Stimulated activated naive CD4-positive, alpha-beta T cell treated with Interleukin-2 at 50 U/mL for 16 hours (primary cell): ENCODE data around the gene BCL6.

Source experiments
- DNase-seq: peaks from one replicate; lab custom pipeline; 2025; lab: John Stamatoyannopoulos, UW

Gene BCL6

DNA sequence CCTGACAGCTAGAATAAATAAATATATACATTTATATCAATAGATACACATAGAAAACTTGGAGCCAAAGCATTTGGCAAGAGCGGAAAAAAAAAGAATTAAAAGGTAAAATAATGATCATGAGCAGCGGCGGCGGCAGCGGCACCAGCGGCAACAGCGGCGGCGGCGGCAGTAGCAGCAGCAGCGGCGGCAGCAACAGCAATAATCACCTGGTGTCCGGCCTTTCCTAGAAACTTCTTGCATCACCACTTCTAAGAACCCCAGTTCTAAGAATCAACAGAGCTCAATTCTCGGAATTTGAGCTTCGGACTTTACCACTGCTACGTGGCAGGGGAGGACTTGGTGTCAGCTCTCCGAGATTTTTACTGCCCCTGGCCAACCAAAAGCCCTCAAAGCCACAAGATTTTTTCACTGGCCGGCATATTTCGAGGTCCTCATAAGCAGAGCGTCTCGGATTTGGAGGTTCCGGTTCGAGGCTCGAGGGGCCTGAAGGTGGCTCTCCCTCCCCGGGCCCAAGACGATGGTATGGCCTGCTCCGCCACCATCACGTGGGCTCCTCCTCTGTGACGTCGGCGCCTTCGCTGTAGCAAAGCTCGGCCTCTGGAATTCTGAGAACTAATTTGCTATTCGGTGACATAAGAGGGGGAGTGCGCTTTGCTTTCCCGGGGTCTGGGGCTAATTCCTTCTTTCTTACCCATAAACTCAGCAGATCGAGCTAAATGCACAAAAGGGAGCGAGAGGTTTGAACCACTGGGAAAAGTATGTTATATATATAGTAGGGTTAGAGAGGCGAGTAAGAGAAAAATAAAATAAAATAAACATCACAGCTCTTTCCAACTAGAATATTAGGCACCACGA, at the start of gene BCL6:
Gene BCL6, minus strand, starts transcription at position 268 of the 858 bp plus-strand sequence. CDS start 11,775 bp downstream, outside the sequence.
- DNase-seq = peak; percentile 88

- DNase-seq = no peak
These were observed 49.5 kb upstream of the BCL6 start for GRCh38 chr3:187794731-187795130.

DNA sequence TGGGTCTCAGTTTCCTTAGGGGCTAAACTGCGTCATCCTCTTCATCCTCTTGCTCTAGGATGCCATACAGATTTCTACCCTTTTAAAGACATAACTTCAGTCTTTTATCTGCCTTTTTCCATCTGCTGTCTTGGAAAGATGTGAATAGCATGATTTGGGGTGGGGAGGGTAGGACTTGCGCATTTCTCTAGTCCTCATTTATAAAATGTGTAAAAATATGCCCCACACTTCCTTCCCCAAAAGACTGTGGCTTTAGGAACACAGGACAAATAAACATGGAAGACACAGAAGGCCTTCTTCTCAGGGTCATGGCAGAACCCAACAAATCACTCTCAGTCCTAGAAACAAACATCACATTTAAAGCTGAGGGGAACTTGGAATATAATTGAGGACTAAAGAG, 48.4 kb upstream of the BCL6 start:
- no peak for DNase-seq

DNA sequence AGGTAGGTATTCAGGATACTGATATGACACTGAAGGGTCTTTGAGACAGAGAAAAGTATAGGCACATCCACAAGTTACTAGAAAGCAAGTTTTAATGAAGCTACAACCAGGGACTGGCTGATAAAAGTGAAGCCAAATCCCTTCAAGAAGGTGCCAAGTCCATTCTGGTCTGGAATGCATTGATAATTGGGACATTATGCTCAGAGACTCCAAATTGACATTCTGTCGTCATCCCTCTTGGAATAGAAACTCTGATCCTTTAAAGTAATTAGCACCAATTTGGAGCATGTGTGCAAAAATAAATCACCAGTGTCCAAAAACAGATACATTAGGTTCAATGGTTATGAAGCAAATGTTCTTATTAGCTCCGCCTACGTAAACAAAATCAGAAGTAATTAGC, 47.3 kb upstream of the BCL6 start:
- no peak for DNase-seq

GRCh38 chr3:187789872-187790271, 44.6 kb upstream of the BCL6 start:
- DNase-seq = no peak

- no peak for DNase-seq
These were observed 44.0 kb upstream of the BCL6 start for GRCh38 chr3:187788984-187789857.

- DNase-seq = no peak
These were observed 37.8 kb upstream of the BCL6 start for GRCh38 chr3:187783098-187783497.

DNA sequence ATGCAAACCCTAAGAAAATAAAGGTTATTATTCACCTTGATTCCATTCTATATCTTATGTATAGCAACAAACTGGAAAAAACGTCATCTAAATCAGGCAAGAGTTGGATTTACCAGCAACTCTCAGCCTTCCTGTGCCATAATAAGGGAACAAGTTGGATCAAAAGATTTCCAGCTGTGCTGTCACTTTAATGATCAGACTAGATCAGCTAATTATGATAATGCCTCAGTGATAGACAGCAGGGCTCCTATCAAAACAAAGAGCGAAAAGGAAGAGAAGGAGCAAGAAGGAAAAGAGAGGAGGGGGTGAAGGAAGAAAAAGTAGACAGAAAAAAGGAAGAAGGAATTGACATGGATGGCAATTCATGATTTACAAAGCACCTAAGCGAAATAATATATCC, 36.7 kb upstream of the BCL6 start:
- no peak for DNase-seq

DNA sequence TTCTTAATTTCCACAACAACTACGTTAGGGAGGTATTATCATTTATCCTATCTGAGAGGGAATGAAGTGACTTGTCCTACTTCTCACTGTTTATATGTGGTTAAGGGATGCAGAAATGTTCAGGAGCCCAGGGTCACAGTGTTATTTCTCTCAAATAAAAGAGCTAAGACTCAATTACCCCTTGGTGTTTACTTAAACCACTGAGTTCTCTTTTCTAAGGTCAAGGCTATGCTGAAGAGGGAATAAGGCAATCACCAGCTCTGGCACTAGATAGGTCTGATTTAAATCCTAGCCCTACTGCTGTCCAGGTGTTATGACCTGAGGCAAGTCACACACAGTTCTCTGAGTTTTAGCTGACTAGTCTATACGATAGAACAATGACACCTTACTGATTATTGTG, 35.7 kb upstream of the BCL6 start:
- no peak for DNase-seq

GRCh38 chr3:187778726-187779125, 33.5 kb upstream of the BCL6 start:
- DNase-seq = no peak

GRCh38 chr3:187777331-187777941, 32.2 kb upstream of the BCL6 start:
- peak; percentile 27 for DNase-seq

- DNase-seq = no peak
These were observed 30.3 kb upstream of the BCL6 start for GRCh38 chr3:187775549-187775948.

DNA sequence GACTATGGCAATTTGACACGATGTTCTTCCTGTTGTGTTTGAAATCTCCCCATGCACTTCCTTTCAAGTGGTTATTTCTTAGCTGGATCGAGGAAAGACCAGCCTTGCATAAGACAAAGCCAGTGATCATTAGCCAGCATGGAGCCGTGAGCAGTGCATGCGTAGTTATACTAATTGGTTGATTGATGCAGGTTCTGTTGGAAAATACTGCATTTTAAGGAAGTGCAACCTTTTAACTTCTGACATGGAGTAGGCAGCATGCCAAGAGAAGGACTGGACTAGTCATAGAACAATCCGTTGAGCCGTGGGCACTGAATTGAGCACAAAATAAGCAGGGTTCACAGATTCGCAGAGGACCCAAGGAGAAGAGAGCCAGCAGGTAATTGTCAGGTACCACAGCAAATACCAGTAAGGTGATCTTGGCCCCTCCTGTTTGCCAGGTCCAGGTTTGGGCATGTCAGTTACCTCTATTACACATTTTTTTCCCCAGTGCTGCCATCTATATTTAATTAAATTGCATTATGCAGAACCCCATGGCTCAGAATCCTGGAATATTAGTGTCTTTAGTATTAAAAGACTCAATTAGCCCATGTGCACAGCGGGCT, 29.0 kb upstream of the BCL6 start:
- DNase-seq = no peak

DNA sequence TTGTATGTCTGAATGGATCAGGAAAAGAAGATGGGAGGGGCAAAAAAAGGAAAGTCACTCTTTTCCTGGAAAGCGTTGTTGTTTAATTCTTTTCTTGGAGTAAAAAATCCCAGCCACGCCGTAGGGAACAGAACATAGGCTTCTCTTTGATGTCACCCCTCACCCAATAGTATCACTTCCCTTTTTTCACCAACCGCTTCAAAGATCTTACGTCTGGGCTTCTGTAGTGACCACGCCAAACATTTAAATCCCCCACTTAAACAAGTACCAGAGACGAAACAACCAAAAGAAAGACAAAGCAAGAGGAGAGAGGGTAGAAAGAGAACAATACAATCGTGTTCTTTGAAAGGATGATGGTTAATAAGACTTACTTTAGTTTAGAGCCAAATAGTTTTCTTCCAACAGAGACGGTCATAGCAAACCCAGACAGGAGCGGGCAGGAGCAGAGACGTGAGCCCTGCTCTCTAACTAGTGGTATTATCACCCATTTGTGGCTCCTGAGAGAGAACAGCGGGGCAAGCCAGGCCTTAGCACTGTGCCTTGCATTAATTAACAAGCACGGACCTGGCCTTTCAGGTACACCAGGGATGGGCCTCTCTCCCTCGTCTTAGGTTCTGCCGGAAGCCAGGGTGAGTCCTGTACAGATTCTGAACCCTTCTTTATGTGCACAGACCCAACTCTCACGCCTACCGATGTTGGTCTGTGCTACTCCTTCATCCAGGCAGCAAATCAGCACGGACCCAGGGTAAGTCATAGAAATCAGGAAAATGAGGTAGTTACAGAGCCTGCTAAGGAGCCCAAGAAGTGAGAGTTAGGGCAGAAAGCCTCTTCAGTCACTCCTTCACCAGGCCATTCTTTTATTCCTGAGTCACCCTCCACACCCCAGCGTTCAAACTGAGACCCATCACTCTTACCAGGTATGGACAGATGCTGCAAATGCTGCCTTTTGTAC, 28.2 kb upstream of the BCL6 start:
- no peak for DNase-seq

DNA sequence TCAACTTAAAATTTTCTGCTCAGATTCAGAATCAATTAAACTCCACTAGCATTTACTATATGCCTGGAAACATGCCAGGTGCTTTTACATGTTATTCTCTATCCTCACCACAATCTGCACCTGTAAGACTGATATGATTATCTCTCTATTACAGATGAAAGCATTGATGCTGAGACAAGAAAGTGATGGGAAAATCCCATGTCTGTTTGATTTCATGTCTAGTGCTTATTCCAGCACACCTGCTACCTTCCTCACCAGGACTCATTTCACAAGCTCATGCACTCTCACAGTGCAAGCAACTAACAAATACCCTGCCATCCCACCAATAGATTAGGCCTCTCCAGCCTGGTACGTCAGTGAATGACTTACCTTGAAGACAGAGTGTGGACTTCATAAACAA, 25.0 kb upstream of the BCL6 start:
- peak; percentile 19 for DNase-seq

- no peak for DNase-seq
These were observed 24.5 kb upstream of the BCL6 start for GRCh38 chr3:187769771-187770170.

DNA sequence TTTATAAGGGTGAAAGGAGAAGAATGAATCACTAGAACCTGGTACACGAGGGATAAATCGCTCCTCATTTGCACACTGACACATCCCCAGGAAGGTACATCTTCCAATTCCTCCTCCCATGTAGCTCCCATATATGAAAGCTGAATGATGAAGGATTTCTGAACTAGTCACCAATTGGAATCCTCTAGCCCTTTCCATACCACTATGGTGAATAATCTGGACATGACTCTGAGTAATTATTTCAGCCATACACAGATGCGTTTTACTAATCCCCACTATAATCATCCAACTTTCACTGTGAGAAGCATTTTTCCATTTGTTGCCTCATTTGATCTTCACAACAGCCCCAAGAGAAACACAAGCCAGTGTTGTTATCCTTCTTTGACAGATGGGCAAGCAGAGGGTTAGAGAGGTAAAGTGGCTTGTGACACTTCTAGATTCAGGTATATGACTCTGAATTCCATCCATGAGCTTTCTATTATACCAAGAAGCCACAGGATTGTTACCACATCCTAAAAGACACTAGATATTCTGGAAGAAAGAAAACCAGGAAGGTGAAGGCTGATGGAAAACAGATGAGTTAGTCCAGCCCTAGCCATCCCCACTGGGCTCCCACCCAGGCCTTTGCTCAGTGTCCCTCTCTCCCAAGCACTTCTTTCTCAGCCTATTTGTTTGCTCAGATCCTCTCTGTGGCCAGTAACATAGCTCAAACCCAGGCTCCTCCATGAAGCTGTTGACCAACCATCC, 22.2 kb upstream of the BCL6 start:
- DNase-seq = no peak

DNA sequence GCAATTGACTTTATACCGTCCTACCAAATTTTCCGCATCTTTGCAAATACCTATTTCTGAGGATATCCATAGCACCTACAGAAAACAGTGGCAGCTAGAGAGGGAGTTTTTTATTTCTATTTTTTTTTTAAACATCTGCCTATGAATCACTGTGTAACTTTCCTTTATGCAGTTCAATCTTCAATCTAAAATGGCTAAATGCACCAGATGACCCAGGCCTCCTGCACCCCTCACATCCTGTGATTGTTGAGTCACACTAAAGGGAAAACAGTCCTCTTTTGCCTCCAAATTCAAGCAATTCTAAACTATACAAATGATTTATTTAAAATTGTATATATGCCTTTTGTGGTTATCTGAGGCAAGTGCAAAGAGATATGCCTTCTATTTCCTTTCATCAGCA, 20.1 kb upstream of the BCL6 start:
- DNase-seq = no peak

DNA sequence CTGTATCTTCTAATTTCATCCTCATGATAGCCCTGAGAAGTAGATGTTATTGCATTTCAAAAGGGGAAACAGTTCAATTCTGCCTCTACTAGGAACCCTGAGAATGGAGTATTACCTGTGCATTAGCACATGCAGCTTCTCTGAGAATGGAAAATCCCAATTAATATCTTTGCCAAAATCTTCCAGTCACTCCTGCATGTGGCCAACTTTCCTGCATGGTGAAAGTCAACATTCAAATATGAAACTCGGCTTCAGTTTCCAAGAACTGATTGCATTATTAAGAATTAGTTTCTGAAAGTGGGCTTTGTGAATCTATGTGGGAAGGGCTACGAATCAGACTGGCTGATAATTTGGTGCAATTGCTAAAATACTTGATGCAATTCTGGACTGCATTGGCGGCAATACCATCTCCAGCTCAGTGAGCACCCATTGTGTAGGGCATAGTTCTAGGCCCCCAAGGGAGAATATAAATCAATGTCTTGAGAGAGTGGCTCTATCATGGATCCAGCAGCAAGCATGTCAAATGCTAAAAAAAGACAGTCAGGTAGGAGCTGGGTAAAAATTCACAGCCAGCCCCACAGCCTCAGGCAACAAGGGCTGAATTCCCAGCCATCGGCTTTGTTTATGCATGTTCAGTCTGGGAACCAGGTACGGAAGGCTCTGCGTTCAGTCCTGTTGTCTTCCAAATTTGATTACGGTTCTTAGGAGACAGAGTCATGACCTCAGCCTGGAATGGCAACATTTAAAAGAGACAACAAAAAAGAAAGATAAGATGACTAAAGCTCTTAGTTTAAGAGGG, 18.8 kb upstream of the BCL6 start:
- DNase-seq = no peak
